Measurements from ENCODE around the gene FNDC11. TPM values are rescaled to one million over a fixed set of nuclear protein-coding genes. Genes with fewer than 3 reads are reported as not detected.

FNDC11 gene
- total and polyA plus RNA-seq, 2 of the 13 experiments (the other 11 are each of a cell fraction or from before 2014, with no cell fraction given): 0.07 TPM; not detected in 1

- no peak for TF ChIP-seq HNF1B (CRISPR knock-in tag; IDR thresholded peaks at IDR 0.05)
- no peak for TF ChIP-seq ZNF263 (CRISPR knock-in tag; IDR thresholded peaks at IDR 0.05)
- TF ChIP-seq ZFY (CRISPR knock-in tag; IDR thresholded peaks at IDR 0.05): peak; percentile 60; the same call in 1 of the 2 replicates
- peak; percentile 71 for TF ChIP-seq RBFOX2 (IDR thresholded peaks at IDR 0.05; ENCODE audit: low read depth, low read length)
- TF ChIP-seq STAT6 (CRISPR knock-in tag; IDR thresholded peaks at IDR 0.05; ENCODE audit: borderline replicate concordance): no peak
- no peak for TF ChIP-seq FOXP1 (IDR thresholded peaks at IDR 0.05)
- TF ChIP-seq FOXP1 (CRISPR knock-in tag; IDR thresholded peaks at IDR 0.05): no peak
- TF ChIP-seq SAFB2 (CRISPR knock-in tag; IDR thresholded peaks at IDR 0.05; ENCODE audit: borderline replicate concordance, low read depth): no peak
- no peak for TF ChIP-seq FUBP1 (CRISPR knock-in tag; IDR thresholded peaks at IDR 0.05; ENCODE audit: borderline replicate concordance)
- no peak for TF ChIP-seq ZNF468 (CRISPR knock-in tag; IDR thresholded peaks at IDR 0.05)
- 0 out of 2 replicates have a peak, but pooled peaks have one; percentile 10 for TF ChIP-seq MEIS2 (CRISPR knock-in tag; IDR thresholded peaks at IDR 0.05)
- TF ChIP-seq RFXAP (CRISPR knock-in tag; IDR thresholded peaks at IDR 0.05; ENCODE audit: borderline replicate concordance): 0 out of 2 replicates have a peak, but pooled peaks have one; percentile 31
- TF ChIP-seq KLF12 (CRISPR knock-in tag; IDR thresholded peaks at IDR 0.05; ENCODE audit: borderline replicate concordance): 0 out of 2 replicates have a peak, but pooled peaks have one; percentile 40
- TF ChIP-seq CC2D1A (CRISPR knock-in tag; IDR thresholded peaks at IDR 0.05): no peak
- TF ChIP-seq SP4 (CRISPR knock-in tag; IDR thresholded peaks at IDR 0.05): no peak
- no peak for TF ChIP-seq TEAD2 (CRISPR knock-in tag; IDR thresholded peaks at IDR 0.05)
- TF ChIP-seq RFXANK (CRISPR knock-in tag; IDR thresholded peaks at IDR 0.05): no peak
- no peak for TF ChIP-seq MIER3 (CRISPR knock-in tag; IDR thresholded peaks at IDR 0.05; ENCODE audit: borderline replicate concordance)
- TF ChIP-seq ZNF577 (CRISPR knock-in tag; IDR thresholded peaks at IDR 0.05; ENCODE audit: borderline replicate concordance, low read depth): no peak
- no peak for TF ChIP-seq ZBTB4 (CRISPR knock-in tag; IDR thresholded peaks at IDR 0.05; ENCODE audit: borderline replicate concordance)
Measured at GRCh38 chr20:63520504-63520933, 33.4 kb upstream of the FNDC11 start, which contains the start of gene PPDPF (continued).

Data from HepG2 (cell line).